ENCODE data around the gene WDCP.

Gene WDCP

GRCh38 chr2:24017711-24018110 is 29.5 kb downstream of the WDCP start:
- no peak overlapping the region for H3K23ac ChIP-seq (ENCODE audit: low read depth, low read length, poor library complexity)
- H3K9ac ChIP-seq (ENCODE audit: low read depth, low read length, poor library complexity) = no peak overlapping the region
- WGBS, 2 donors (ENCODE audit: extremely low coverage in 2 of 2, insufficient read length in 2 of 2, insufficient replicate concordance in 1 of 2) = no CpG with 5 or more reads among the region's 8 CpGs
- H3K9me3 ChIP-seq (replicated peaks in 1 of 2; ENCODE audit: control insufficient read depth in 2 of 2, insufficient read depth in 1 of 2, low read depth in 1 of 2, low read length in 2 of 2) = no peaks in the 10 kb centered on the region
- no peak overlapping the region for H4K8ac ChIP-seq (ENCODE audit: low read depth, low read length)
- H3K79me1 ChIP-seq (ENCODE audit: low read depth, low read length) = peaks cover 3% of the 10 kb centered on the region
- H3K27ac ChIP-seq (replicated peaks; ENCODE audit: low read length) = no peak overlapping the region
- no peak overlapping the region for H2BK15ac ChIP-seq (ENCODE audit: low read length)
- peaks cover 4 to 7% of the 10 kb centered on the region in 2 donors for H3K4me1 ChIP-seq (ENCODE audit: control insufficient read depth in 2 of 2, insufficient read depth in 1 of 2, low read depth in 1 of 2, low read length in 2 of 2)
- H2BK12ac ChIP-seq (ENCODE audit: low read length) = no peak overlapping the region
- DNase-seq (ENCODE audit: low spot score) = no peak
- H2BK5ac ChIP-seq (ENCODE audit: low read length) = no peak overlapping the region
- H3K36me3 ChIP-seq (replicated peaks in 1 of 2; ENCODE audit: control insufficient read depth in 2 of 2, insufficient read depth in 2 of 2, low read length in 2 of 2) = peaks cover 2 to 8% of the 10 kb centered on the region in 2 donors
- H2AK5ac ChIP-seq (ENCODE audit: low read depth, low read length) = no peak overlapping the region
- no peak overlapping the region for H3K14ac ChIP-seq (ENCODE audit: low read length)
- H3K4me2 ChIP-seq (ENCODE audit: insufficient read depth, low read length, poor library complexity, severe bottlenecking) = no peak overlapping the region
- H2AFZ ChIP-seq (ENCODE audit: low read length) = no peak overlapping the region
- H4K91ac ChIP-seq (ENCODE audit: low read depth, low read length, poor library complexity) = no peak overlapping the region
- H2BK120ac ChIP-seq (ENCODE audit: low read depth, low read length) = no peak overlapping the region
- H3K18ac ChIP-seq (ENCODE audit: low read length) = peak overlapping the region; percentile 17
- H3K27me3 ChIP-seq (ENCODE audit: control insufficient read depth in 3 of 3, insufficient read depth in 3 of 3, low read depth in 1 of 3, low read length in 3 of 3) = no peaks in the 10 kb centered on the region
- no peak overlapping the region for H3K4me3 ChIP-seq (ENCODE audit: low read length in 2 of 2)
- H3K4ac ChIP-seq (ENCODE audit: low read length) = no peak overlapping the region

GRCh38 chr2:24016853-24017703 is 30.1 kb downstream of the WDCP start:
- Histone ChIP-seq H4K8ac (ENCODE audit: low read depth, low read length) (no peak overlapping the region), H3K36me3 (replicated peaks in 1 of 2; ENCODE audit: control insufficient read depth in 2 of 2, insufficient read depth in 2 of 2, low read length in 2 of 2) (peaks cover 0 to 1% of the 10 kb centered on the region in 2 donors), H2AK5ac (ENCODE audit: low read depth, low read length) (peak overlapping the region; percentile 88), H2BK120ac (ENCODE audit: low read depth, low read length) (no peak overlapping the region), H4K91ac (ENCODE audit: low read depth, low read length, poor library complexity) (no peak overlapping the region), H3K27ac (replicated peaks; ENCODE audit: low read length) (no peak overlapping the region), H2AFZ (ENCODE audit: low read length) (no peak overlapping the region), H3K18ac (ENCODE audit: low read length) (peak overlapping the region; percentile 7), H2BK12ac (ENCODE audit: low read length) (no peak overlapping the region), H3K4me2 (ENCODE audit: insufficient read depth, low read length, poor library complexity, severe bottlenecking) (no peak overlapping the region), H3K23ac (ENCODE audit: low read depth, low read length, poor library complexity) (peak overlapping the region; percentile 34), H3K9ac (ENCODE audit: low read depth, low read length, poor library complexity) (peak overlapping the region; percentile 21), H3K4me1 (ENCODE audit: control insufficient read depth in 2 of 2, insufficient read depth in 1 of 2, low read depth in 1 of 2, low read length in 2 of 2) (peaks cover 4 to 7% of the 10 kb centered on the region in 2 donors), H3K4me3 (ENCODE audit: low read length in 2 of 2) (no peak overlapping the region), H3K79me1 (ENCODE audit: low read depth, low read length) (peaks cover 3% of the 10 kb centered on the region), H2BK5ac (ENCODE audit: low read length) (no peak overlapping the region), H3K4ac (ENCODE audit: low read length) (no peak overlapping the region), H2BK15ac (ENCODE audit: low read length) (peak overlapping the region; percentile 55), H3K14ac (ENCODE audit: low read length) (peak overlapping the region; percentile 21), H3K27me3 (ENCODE audit: control insufficient read depth in 3 of 3, insufficient read depth in 3 of 3, low read depth in 1 of 3, low read length in 3 of 3) (no peaks in the 10 kb centered on the region), H3K9me3 (replicated peaks in 1 of 2; ENCODE audit: control insufficient read depth in 2 of 2, insufficient read depth in 1 of 2, low read depth in 1 of 2, low read length in 2 of 2) (no peaks in the 10 kb centered on the region)
- no CpG with 5 or more reads among the region's 35 CpGs for WGBS, 2 donors (ENCODE audit: extremely low coverage in 2 of 2, insufficient read length in 2 of 2, insufficient replicate concordance in 1 of 2)
- no peak for DNase-seq (ENCODE audit: low spot score)

- DNase-seq (ENCODE audit: low spot score) = no peak
- Histone ChIP-seq H3K79me1 (ENCODE audit: low read depth, low read length) (peaks cover 3% of the 10 kb centered on the region), H2BK5ac (ENCODE audit: low read length) (peak overlapping the region; percentile 14)
Measured at GRCh38 chr2:24016376-24016761, 30.8 kb downstream of the WDCP start.

GRCh38 chr2:24015562-24016375 is 31.4 kb downstream of the WDCP start:
- no peak overlapping the region for H3K4me2 ChIP-seq (ENCODE audit: insufficient read depth, low read length, poor library complexity, severe bottlenecking)
- H2BK12ac ChIP-seq (ENCODE audit: low read length) = no peak overlapping the region
- H3K9me3 ChIP-seq (replicated peaks in 1 of 2; ENCODE audit: control insufficient read depth in 2 of 2, insufficient read depth in 1 of 2, low read depth in 1 of 2, low read length in 2 of 2) = no peaks in the 10 kb centered on the region
- peaks cover 3% of the 10 kb centered on the region for H3K79me1 ChIP-seq (ENCODE audit: low read depth, low read length)
- H3K14ac ChIP-seq (ENCODE audit: low read length) = peak overlapping the region; percentile 23
- H3K27me3 ChIP-seq (ENCODE audit: control insufficient read depth in 3 of 3, insufficient read depth in 3 of 3, low read depth in 1 of 3, low read length in 3 of 3) = peaks cover 0 to under 1% (median 0%) of the 10 kb centered on the region in 3 experiments
- H2BK15ac ChIP-seq (ENCODE audit: low read length) = no peak overlapping the region
- no peak overlapping the region for H2BK120ac ChIP-seq (ENCODE audit: low read depth, low read length)
- H3K4ac ChIP-seq (ENCODE audit: low read length) = no peak overlapping the region
- peak overlapping the region; percentile 14 for H2BK5ac ChIP-seq (ENCODE audit: low read length)
- no peak overlapping the region for H3K27ac ChIP-seq (replicated peaks; ENCODE audit: low read length)
- H3K9ac ChIP-seq (ENCODE audit: low read depth, low read length, poor library complexity) = no peak overlapping the region
- WGBS, 2 donors (ENCODE audit: extremely low coverage in 2 of 2, insufficient read length in 2 of 2, insufficient replicate concordance in 1 of 2) = no CpG with 5 or more reads among the region's 11 CpGs
- peak overlapping the region; percentile 65 for H3K23ac ChIP-seq (ENCODE audit: low read depth, low read length, poor library complexity)
- no peak for DNase-seq (ENCODE audit: low spot score)
- no peak overlapping the region for H4K8ac ChIP-seq (ENCODE audit: low read depth, low read length)
- peaks cover 4 to 7% of the 10 kb centered on the region in 2 donors for H3K4me1 ChIP-seq (ENCODE audit: control insufficient read depth in 2 of 2, insufficient read depth in 1 of 2, low read depth in 1 of 2, low read length in 2 of 2)
- H2AK5ac ChIP-seq (ENCODE audit: low read depth, low read length) = peak overlapping the region; percentile 46
- H4K91ac ChIP-seq (ENCODE audit: low read depth, low read length, poor library complexity) = no peak overlapping the region
- H3K18ac ChIP-seq (ENCODE audit: low read length) = peak overlapping the region; percentile 57
- H2AFZ ChIP-seq (ENCODE audit: low read length) = peak overlapping the region; percentile 58
- H3K4me3 ChIP-seq (ENCODE audit: low read length in 2 of 2) = no peak overlapping the region
- no peaks in the 10 kb centered on the region for H3K36me3 ChIP-seq (replicated peaks in 1 of 2; ENCODE audit: control insufficient read depth in 2 of 2, insufficient read depth in 2 of 2, low read length in 2 of 2)

More at GRCh38 chr2:24016376-24016761, 30.8 kb downstream of the WDCP start:
- H3K4ac ChIP-seq (ENCODE audit: low read length) = no peak overlapping the region
- H3K4me2 ChIP-seq (ENCODE audit: insufficient read depth, low read length, poor library complexity, severe bottlenecking) = no peak overlapping the region
- no peak overlapping the region for H3K23ac ChIP-seq (ENCODE audit: low read depth, low read length, poor library complexity)
- H3K27ac ChIP-seq (replicated peaks; ENCODE audit: low read length) = no peak overlapping the region
- H3K4me3 ChIP-seq (ENCODE audit: low read length in 2 of 2) = no peak overlapping the region
- H3K36me3 ChIP-seq (replicated peaks in 1 of 2; ENCODE audit: control insufficient read depth in 2 of 2, insufficient read depth in 2 of 2, low read length in 2 of 2) = no peaks in the 10 kb centered on the region
- H3K9me3 ChIP-seq (replicated peaks in 1 of 2; ENCODE audit: control insufficient read depth in 2 of 2, insufficient read depth in 1 of 2, low read depth in 1 of 2, low read length in 2 of 2) = no peaks in the 10 kb centered on the region
- no peak overlapping the region for H4K91ac ChIP-seq (ENCODE audit: low read depth, low read length, poor library complexity)
- peak overlapping the region; percentile 58 for H2AFZ ChIP-seq (ENCODE audit: low read length)
- WGBS, 2 donors (ENCODE audit: extremely low coverage in 2 of 2, insufficient read length in 2 of 2, insufficient replicate concordance in 1 of 2) = no CpG with 5 or more reads among the region's 9 CpGs
- H3K9ac ChIP-seq (ENCODE audit: low read depth, low read length, poor library complexity) = no peak overlapping the region
- H2BK15ac ChIP-seq (ENCODE audit: low read length) = no peak overlapping the region
- no peak overlapping the region for H2AK5ac ChIP-seq (ENCODE audit: low read depth, low read length)
- no peak overlapping the region for H2BK120ac ChIP-seq (ENCODE audit: low read depth, low read length)
- H3K4me1 ChIP-seq (ENCODE audit: control insufficient read depth in 2 of 2, insufficient read depth in 1 of 2, low read depth in 1 of 2, low read length in 2 of 2) = peaks cover 4 to 7% of the 10 kb centered on the region in 2 donors
- H4K8ac ChIP-seq (ENCODE audit: low read depth, low read length) = no peak overlapping the region
- H3K27me3 ChIP-seq (ENCODE audit: control insufficient read depth in 3 of 3, insufficient read depth in 3 of 3, low read depth in 1 of 3, low read length in 3 of 3) = no peaks in the 10 kb centered on the region
- no peak overlapping the region for H3K14ac ChIP-seq (ENCODE audit: low read length)
- peak overlapping the region; percentile 63 for H2BK12ac ChIP-seq (ENCODE audit: low read length)
- peak overlapping the region; percentile 7 for H3K18ac ChIP-seq (ENCODE audit: low read length)

Measured in neuronal stem cell (in vitro differentiated cells).